ENCODE data around the gene TMEM43.

The TMEM43 gene

DNA sequence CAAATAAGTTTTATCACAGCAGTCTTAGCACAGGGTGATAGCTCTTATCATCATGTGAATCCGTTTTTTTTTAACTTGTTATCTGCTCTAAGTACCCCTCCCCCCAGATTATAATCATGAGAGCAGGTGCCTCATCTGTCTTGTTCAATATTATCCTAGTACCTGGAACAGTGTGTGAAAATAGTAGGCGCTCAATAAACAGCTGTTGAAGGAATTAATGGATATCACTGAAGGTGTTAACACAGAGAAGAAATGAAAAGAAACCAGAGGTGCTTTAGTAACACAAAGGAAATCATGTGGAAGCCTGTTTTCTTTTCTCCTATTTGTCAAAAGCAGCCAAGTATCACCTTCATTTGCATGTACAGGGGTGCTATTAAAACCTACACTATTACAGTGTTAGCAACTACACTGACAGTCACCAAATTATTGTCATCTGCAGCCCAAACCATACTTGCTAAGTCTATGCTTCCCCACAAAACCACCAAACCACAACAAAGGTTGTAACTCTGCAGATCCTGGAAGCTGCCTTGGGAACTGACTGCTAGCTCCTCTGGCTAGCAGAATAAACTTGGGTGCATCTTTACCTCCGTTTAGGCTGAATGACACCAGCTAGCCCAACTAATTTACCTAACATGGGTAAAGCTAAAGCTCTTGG, 50.7 kb downstream of the TMEM43 start:
- DNase-seq (ENCODE audit: low read depth, low spot score), result no peak

DNA sequence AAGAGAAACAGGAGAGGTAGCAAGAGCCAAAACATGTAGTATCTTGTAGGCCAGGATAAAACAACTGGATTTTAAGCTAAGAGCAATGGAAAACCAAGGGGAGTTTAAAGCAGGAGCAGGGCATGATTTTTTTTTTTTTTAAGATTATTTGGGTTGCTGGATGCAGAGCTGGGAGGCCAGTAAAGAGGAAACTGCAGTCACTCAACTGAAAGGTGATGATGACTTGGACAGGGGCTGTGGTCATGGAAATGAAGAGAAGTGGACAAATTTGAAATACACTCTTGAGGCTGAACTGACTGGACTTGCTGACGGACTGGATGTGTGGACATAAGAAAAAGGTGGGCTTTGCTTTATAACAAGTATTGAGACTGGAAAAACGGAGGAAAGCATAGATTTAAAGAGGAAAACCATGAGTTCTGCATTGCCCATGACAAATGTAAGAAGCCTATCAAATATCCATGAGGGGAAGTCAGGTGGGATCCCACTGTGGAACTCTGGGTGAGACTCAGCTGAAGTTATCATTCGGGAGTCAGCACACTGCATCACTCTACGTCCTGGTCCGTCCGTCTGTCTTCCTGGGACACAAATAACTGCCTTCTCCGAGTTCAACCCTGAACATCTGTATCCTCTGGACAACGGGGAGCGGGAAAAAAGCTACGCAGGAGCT, 52.9 kb downstream of the TMEM43 start:
- peak; percentile 24 for DNase-seq (ENCODE audit: low read depth, low spot score)

DNA sequence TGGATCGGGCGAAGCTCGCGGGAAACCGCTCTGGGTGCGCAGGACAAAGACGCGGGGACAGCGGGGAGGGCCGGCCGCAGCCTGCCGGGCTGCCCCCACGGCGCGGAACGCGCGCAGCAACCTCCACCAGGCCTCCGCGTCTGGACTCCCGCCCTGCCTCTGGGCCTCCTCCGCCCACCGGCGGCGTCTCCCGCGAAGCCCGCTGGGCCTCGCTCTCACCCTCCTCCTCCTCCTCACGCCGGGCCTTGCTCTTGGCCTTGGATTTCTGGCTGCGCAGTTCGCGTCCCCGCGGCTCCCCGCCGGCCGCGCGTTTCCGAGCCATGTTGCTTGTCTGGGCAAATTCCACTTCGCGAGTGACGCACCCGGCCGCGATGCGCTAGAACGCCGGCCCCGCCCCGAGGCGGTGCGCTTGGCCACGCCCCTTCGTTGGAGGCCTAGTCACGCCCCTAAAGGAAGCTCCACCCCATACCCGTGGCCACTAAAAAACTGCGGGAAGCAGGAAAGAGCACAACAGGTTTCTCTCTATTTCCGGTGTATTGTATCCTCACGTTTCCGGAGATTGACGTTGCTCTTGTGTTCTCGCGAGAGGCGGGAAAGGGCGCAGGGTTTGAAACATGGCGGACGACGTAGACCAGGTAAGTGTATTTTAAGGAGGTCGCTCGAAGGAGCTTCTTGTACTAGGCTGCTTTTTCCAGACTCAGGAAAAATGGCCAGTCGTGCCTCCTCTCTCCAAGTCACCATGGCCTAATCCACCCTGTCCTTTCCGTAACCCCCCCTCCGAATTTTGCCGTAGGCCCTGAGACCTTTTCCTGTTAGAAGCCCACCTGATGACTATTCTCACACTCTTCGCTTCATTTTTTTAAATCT, 53.6 kb downstream of the TMEM43 start, which contains the start of the genes LSM3 and XPC:
Gene LSM3 (plus strand): TSS at position 571 of the 867 bp plus-strand sequence. CDS start 44 bp downstream, at position 615.
Gene XPC (minus strand): TSS at position 355 of the 867 bp plus-strand sequence. CDS start 33 bp downstream, at position 322.
- DNase-seq (ENCODE audit: low read depth, low spot score), result peak; percentile 97

DNA sequence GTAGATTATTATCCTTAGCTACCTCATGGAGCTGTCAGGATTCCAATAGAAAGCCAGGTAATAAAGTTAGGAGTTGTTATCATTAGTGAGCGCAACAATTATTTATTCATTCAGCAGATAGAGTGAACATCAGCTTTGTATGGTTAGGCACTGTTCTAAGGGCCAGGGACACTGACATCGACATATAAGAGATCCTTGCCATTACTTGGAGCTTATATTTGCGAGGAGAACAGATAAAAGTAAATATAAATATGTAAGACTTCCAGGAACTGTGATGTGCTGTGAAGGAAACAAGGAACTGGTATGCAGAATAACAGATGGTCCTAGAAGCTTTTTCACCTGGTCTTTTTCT, 54.2 kb downstream of the TMEM43 start:
- DNase-seq (ENCODE audit: low read depth, low spot score), result no peak

DNA sequence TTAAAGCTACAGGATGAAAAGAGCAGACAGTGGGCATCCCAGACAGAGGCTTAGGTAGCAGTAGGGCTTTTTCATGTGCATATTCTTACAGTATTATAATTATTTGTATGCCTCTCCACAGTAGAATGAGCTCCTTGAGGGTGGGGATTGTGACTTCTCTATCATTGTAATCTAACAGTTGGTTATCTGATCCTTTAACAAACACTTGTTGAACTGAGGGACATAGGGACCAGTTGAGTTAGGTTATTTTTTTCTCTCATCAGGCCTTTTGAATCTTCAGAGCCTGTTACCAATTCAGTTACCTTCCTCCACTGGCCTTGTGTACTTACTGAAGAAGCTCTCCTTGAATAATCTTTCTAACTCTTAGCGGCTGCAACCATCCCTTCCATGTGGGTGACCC, 54.9 kb downstream of the TMEM43 start:
- no peak for DNase-seq (ENCODE audit: low read depth, low spot score)

DNA sequence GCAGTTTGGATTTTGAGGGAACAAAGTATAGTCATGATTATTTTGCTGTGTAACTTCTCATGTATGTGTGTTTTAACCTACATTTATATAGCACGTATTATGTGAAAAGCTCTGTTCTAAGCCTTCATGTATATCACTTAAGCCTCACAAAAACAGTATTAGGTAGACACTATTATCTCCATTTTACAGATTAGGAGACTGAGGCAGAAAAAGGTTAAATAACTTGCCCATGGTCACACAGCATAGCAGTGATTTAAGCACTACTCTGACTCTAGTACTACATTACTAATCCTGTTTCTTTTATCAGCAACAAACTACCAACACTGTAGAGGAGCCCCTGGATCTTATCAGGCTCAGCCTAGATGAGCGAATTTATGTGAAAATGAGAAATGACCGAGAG, 56.4 kb downstream of the TMEM43 start:
- no peak for DNase-seq (ENCODE audit: low read depth, low spot score)

DNA sequence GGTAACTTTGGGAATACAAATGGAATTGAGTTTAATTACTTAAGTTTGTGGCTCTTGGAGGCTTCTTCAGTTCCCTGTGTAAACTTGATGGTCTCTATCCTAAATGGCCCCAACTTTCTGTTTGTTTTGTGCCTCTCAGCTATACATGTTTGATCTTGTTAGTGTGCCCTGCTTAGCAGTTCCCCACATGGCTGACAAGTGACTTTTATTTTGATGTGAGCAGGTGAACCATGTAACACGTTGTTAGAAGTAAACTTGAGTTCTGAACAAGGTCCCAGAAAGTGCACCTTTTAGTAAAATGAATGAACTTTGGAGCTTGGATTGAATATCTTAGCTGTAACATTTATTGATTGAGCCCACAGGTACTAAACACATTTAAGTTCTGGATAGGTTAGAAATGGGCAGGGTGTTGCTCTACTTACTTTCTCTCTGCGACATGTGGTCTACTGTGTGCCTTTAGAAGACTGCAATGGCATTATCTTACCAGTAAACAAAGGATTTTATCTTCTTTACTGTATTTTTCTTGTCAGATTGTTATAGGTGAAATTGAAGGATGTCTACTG, 58.2 kb downstream of the TMEM43 start:
- no peak for DNase-seq (ENCODE audit: low read depth, low spot score)

DNA sequence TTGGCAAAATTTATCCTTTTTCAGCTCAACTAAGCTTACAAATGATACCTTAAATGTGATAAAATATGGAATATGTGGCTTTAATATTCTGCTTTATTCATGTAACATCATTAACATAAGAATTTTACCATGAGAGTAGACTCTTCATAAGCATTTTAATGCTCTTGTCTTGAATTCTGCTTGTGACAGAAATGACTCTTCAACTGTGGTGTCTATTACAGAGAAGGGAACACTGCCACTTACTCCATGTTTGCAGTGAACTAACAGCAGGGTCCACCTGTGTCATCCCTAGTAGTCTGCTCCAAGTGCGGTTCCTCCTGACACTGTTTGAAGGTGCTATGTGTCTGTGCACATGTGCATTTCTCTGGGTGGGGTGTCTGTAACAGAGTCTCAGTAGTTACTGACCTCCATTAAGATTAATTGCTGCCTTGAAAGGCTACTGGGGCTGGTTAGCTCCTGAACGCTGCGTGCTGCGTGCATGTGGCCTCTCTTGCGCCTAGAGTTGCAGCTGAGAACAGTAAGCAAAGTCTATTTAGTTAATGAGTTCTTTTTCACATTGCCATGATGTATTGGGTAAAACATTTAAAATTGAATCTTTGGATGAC, 62.1 kb downstream of the TMEM43 start:
- no peak for DNase-seq (ENCODE audit: low read depth, low spot score)

DNA sequence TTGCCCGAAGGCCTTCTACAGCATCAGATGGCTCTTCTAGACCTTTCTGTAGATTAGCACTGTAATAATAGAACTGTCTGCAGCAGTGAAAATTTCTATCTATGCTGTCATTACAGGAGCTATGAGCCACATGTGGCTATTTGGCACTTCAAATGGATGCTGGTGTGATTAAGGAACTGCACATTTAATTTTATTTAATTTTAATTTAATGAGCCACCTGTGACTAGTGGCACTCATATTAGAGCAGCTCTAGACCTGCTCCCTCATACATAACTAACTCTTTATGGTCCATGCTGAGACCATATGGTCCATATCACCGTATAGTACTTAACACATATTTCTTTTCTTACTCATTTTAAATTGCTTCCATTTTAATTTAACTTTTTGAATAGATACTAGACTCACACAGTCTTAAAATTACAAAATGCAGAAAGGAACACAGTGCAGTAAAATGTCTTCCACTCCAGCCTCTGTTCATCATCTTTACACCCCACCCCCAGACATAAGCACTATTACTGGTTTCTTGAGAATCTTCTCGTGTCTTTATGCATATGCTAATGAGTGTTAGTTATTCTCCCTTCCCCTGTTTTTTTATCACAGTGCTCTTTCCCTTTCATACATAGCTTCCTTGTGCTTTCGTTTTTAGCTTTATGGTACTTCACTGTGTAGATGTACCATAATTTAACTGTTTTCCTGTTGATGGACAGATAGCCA, 63.3 kb downstream of the TMEM43 start:
- no peak for DNase-seq (ENCODE audit: low read depth, low spot score)

Data from smooth muscle cell of the brain vasculature (primary cell).